T-helper 2 cell treated with Interferon-gamma antibody and Interleukin-4, amounts not matched to agents 100 ng/mL and 5 ng/mL, for 36 hours (primary cell): ENCODE data around the gene CDC40. TPM values are rescaled to one million over a fixed set of nuclear protein-coding genes. Genes with fewer than 3 reads are reported as not detected.

Source experiments
- intact Hi-C: fragments of 100-400 bp; cut with micrococcal nuclease; formaldehyde crosslinking; loops from one replicate; pipeline ENCODE4 v1.15.1; 2023
- total RNA-seq: library from RNA; stranded (reverse); gene quantifications from 2 replicates; pipeline ENCODE4 v1.2.3, GENCODE V29; 2022

CDC40 gene
- 25.6 and 27.2 TPM in 2 replicates for total RNA-seq

GRCh38 chr6:110180228-110181008 is at the start of gene CDC40:
Gene CDC40, plus strand, starts transcription at chr6:110180427. Its CDS starts 18 bp downstream, at chr6:110180445.
- intact Hi-C loops = loop anchor here (1.0 to 10.0 kb wide), 9 partner anchors 54 to 1692 kb away; partner anchors contain the start of genes AK9, AMD1, CD164 and CDK19

- intact Hi-C loops = no loop called here
Observed at GRCh38 chr6:110137924-110138887, 42.0 kb upstream of the CDC40 start.

DNA sequence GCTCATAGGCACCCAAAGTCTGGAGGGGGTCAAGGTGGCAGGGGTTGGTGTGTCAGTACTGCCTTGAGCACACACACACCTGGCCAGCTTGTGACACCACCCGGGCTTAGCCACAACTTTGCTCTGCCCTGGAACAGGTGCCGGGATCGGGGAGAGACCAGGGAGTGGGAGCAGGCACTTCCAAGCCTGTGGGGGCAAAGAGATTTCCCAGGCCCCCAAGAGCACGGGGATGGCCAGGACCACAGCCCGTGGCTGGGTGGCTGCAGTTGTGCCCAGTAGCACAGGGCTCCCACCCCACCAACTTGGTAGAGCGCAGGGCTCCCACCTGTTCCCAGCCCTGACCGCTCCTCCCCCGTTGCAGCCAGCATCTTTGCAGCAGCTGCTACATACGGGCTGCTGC is 41.2 kb upstream of the CDC40 start:
- intact Hi-C loops = no loop called here

DNA sequence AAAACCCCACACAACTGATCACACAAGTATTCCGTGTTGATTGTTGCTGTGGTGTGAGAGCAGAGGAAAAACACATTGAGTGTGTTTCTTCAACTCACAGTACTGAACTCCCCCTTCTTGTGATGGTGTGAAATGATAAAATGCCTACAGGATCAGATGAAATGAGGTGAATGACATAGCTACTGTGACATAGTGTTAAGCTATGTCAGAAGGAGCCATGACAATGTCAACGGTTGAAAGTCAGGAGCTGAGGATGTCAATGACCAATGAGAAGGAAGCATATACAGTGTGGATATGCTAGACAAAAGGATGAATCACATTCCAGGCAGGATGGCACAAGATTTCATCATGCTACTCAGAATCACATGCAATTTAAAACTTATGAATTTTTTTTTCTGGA is 39.6 kb upstream of the CDC40 start:
- intact Hi-C loops = no loop called here

DNA sequence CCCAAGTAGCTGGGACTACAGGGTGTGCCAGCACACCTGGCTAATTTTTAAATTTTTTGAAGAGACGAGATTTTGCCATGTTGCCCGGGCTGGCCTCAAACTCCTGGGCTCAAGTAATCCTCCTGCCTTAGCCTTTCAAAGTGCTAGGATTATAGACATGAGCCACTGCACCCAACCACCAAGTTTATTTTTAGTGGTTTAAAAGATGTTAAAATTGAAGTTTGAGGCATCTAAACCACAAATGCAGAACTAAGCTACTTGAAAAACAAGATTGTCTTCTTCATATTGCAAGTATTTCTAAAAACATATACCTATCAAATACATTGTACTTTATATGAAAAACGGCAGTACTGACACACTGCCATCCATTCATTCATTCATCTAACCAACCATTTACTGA is 32.4 kb upstream of the CDC40 start:
- intact Hi-C loops = no loop called here

GRCh38 chr6:110158479-110158878 is 21.7 kb upstream of the CDC40 start:
- intact Hi-C loops = no loop called here

GRCh38 chr6:110170081-110170480 is 10.1 kb upstream of the CDC40 start:
- intact Hi-C loops = no loop called here

GRCh38 chr6:110173506-110174132 is 6.6 kb upstream of the CDC40 start:
- intact Hi-C loops = no loop called here

DNA sequence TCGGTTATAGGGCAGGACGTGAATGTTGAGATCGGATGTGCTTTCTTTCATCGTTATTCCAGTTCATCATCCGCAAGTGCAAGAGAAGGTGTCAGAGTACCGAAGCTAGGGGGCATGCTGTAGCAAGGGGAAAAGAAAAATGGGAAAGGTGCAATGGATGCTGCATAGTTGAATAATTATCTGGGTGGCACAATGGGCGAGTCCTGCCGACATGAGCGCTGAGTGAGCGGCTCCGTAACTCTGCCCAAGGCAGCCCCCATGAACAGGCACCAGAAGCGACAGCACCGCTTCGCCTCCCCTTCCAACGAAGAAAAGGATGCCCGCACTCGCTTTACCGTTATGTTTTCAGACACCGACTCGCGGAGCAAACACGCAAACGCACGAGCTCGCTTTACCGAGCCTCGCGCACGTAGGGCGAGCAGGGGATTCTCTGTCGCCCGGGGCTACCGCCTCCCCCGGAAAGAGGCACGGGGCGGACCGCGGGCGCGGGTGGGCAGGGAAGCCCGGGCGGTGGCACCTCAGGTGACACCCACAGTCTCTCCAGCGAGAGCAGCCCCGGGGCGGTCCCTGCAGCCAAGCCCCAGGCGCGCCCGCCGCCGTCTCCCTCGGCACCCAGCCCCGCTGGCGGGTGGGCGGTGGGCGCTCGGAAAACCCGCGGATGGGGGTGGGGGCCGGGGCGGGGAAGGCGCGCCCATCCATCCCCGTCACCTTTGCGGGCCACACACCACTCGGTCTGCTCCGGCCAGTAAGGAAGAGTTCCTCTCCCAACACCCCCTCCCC is 1.4 kb upstream of the CDC40 start:
- intact Hi-C loops = loop anchor here (1.0 to 5.0 kb wide), 2 partner anchors 211 to 472 kb away; no protein-coding TSS in a partner anchor

GRCh38 chr6:110179406-110180227 is 610 bp upstream of the CDC40 start, which contains the start of gene WASF1:
Gene WASF1, minus strand, starts transcription at chr6:110179670. Its CDS starts 52,069 bp downstream, at chr6:110127601.
- intact Hi-C loops = loop anchor here (1.0 to 10.0 kb wide), 10 partner anchors 55 to 1693 kb away; partner anchors contain the start of genes AK9, AMD1, CD164 and CDK19

- intact Hi-C loops = loop anchor here (2.0 to 10.0 kb wide), 5 partner anchors 53 to 1691 kb away; partner anchors contain the start of genes CD164, FYN and RPF2
Observed at GRCh38 chr6:110181131-110182030, 1.2 kb downstream of the CDC40 start.

DNA sequence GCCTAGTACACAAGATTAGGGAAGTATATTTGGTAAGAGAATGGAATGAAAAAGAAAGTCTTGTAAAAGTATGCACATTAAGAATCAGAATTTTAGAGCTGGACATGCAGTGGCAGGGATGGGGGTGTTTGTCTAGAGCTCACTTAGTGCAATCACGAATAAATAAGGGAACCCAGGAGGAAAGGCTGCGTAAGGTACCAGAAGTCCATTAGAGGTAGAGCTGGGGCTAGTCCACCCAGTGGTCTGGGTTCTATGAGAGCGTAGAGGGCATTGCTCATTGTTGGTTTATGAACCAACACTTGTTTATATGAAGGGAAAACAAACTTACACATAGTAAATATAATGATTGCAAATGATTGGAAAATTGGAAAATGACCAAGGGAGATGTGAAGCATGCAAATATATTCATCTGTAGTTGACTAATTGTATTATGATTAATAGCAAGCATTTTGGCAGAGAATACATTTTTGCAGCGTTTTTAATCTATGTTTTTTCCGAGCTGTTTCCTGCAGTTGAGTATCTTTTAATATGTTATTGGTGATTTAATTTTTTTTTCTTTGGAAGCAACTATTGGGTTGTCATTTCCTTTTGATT is 3.2 kb downstream of the CDC40 start:
- intact Hi-C loops = loop anchor here (10.0 kb wide), 2 partner anchors 801 to 939 kb away; partner anchors contain the start of gene RPF2

- intact Hi-C loops = loop anchor here (10.0 kb wide), 2 partner anchors 799 to 941 kb away; partner anchors contain the start of gene RPF2
Observed at GRCh38 chr6:110185879-110186278, 5.7 kb downstream of the CDC40 start.

GRCh38 chr6:110188791-110189190 is 8.6 kb downstream of the CDC40 start:
- intact Hi-C loops = loop anchor here (10.0 kb wide), 2 partner anchors 796 to 944 kb away; partner anchors contain the start of gene RPF2

DNA sequence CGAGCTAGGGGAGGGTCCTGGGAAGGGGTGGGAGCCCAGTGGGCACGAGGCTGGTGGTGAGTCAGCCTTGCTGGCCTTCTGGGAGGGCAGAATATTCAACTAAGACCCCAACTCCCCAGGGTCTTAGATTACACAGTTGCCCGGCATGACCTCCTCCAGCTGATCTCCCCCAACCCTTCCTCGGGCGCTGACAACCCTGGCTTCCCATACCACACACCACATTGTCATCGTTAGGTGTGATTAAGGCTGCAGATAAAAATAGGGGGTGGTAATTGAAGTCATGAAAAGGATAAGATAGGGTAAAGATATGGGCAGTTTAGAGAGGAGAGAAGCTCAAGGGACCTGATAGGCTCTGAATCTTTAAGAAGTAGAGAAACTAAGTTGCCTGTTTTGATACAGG is 10.5 kb downstream of the CDC40 start:
- intact Hi-C loops = no loop called here

DNA sequence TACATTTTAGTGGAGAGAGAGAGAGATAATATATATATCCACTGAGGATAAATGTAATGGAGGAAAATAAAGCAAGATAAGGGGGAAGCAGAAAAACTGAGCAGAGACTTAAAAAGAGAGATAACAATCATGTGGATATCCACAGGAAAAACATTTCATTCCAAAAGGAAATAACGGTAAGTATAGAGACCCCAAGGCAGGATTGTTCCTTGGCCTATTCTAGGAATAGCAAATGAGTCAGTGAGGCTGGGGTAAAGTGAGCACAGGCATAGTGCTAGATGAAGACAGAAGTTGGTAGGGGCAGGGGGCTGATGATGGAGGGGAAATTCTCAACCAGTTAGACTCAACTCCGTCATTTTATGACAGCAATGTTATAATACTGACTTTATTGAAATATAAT is 11.2 kb downstream of the CDC40 start:
- intact Hi-C loops = no loop called here

GRCh38 chr6:110195639-110196038 is 15.4 kb downstream of the CDC40 start:
- intact Hi-C loops = no loop called here

DNA sequence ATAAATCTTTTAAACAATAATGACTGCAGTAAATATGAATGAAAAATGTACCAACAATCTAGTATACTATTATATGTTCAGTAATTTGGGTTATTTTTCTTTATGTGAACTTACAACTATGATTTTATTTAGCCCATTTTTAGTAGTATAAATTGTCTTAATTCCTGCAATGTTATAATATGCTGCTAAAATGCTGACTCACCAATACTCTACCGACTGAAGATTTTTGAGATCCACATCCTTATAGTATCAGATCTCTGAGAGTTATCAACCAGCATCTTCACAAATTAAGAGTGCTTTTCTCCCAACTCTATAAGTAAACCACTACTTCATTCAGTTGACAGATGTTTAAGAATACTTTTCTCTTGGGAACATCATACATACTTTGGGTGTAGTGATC is 16.6 kb downstream of the CDC40 start:
- intact Hi-C loops = no loop called here
